ENCODE data around the gene NSD2.
"Not testable (repeated sequence)": the region's sequence is repeated elsewhere in the genome, so short reads cannot be mapped to it uniquely, and the experiment has no call there.

NSD2 gene

GRCh38 chr4:1983053-1983845 is 112.1 kb downstream of the NSD2 start:
- no peak for DNase-seq (ENCODE audit: low read depth in 3 of 3, low spot score in 1 of 3)

- no peak for DNase-seq (ENCODE audit: low read depth in 3 of 3, low spot score in 1 of 3)
These were observed 112.7 kb downstream of the NSD2 start for GRCh38 chr4:1983846-1984405.

GRCh38 chr4:1984406-1985191 is 113.4 kb downstream of the NSD2 start:
- DNase-seq (ENCODE audit: low read depth in 3 of 3, low spot score in 1 of 3), result no peak

- DNase-seq (ENCODE audit: low read depth in 3 of 3, low spot score in 1 of 3), result no peak
These were observed 114.1 kb downstream of the NSD2 start for GRCh38 chr4:1985294-1985693.

GRCh38 chr4:1985780-1986577 is 114.8 kb downstream of the NSD2 start:
- DNase-seq (ENCODE audit: low read depth in 3 of 3, low spot score in 1 of 3), result no peak

GRCh38 chr4:1986578-1987210 is 115.5 kb downstream of the NSD2 start:
- no peak for DNase-seq (ENCODE audit: low read depth in 3 of 3, low spot score in 1 of 3)

GRCh38 chr4:1987296-1987695 is 116.1 kb downstream of the NSD2 start:
- DNase-seq (ENCODE audit: low read depth in 3 of 3, low spot score in 1 of 3), result no peak

- DNase-seq (ENCODE audit: low read depth in 3 of 3, low spot score in 1 of 3), result no peak
These were observed 116.6 kb downstream of the NSD2 start for GRCh38 chr4:1987721-1988326.

GRCh38 chr4:1988327-1988724 is 117.1 kb downstream of the NSD2 start:
- no peak for DNase-seq (ENCODE audit: low read depth in 3 of 3, low spot score in 1 of 3)

GRCh38 chr4:1989533-1990347 is 118.5 kb downstream of the NSD2 start:
- no peak for DNase-seq (ENCODE audit: low read depth in 3 of 3, low spot score in 1 of 3)

GRCh38 chr4:1990348-1990645 is 119.1 kb downstream of the NSD2 start:
- DNase-seq (ENCODE audit: low read depth in 3 of 3, low spot score in 1 of 3), result no peak

- DNase-seq (ENCODE audit: low read depth in 3 of 3, low spot score in 1 of 3), result no peak
These were observed 119.5 kb downstream of the NSD2 start for GRCh38 chr4:1990676-1991075.

- DNase-seq (ENCODE audit: low read depth in 3 of 3, low spot score in 1 of 3), result no peak
These were observed 119.9 kb downstream of the NSD2 start for GRCh38 chr4:1991087-1991486.

- DNase-seq (ENCODE audit: low read depth in 3 of 3, low spot score in 1 of 3), result no peak
These were observed 120.6 kb downstream of the NSD2 start for GRCh38 chr4:1991596-1992434.

GRCh38 chr4:1992468-1993168 is 121.4 kb downstream of the NSD2 start:
- DNase-seq (ENCODE audit: low read depth in 3 of 3, low spot score in 1 of 3), result no peak

GRCh38 chr4:1993169-1993516 is 122.0 kb downstream of the NSD2 start:
- no peak for DNase-seq (ENCODE audit: low read depth in 3 of 3, low spot score in 1 of 3)

- DNase-seq (ENCODE audit: low read depth in 3 of 3, low spot score in 1 of 3), result not testable (repeated sequence)
These were observed 122.7 kb downstream of the NSD2 start for GRCh38 chr4:1993718-1994516.

- DNase-seq (ENCODE audit: low read depth in 3 of 3, low spot score in 1 of 3), result no peak
These were observed 123.7 kb downstream of the NSD2 start for GRCh38 chr4:1994938-1995337.

All from stimulated activated CD4-positive, alpha-beta T cell treated with anti-CD3 and anti-CD28 coated beads, TNF-alpha, amount 100 ng/mL, for 1 hour (primary cell).